HG02943 (cell line): ENCODE results near the gene NHSL1.
"Not testable (repeated sequence)": the region's sequence is repeated elsewhere in the genome, so short reads cannot be mapped to it uniquely, and the experiment has no call there.

Experiments
- ATAC-seq: cut with Tn5 transposase; IDR thresholded peaks from one replicate; pipeline ENCODE4 v1.9.1; 2021; ENCODE audit warnings: mild to moderate bottlenecking, low read depth, moderate library complexity; ENCODE audit not compliant: unreplicated experiment

Gene NHSL1

DNA sequence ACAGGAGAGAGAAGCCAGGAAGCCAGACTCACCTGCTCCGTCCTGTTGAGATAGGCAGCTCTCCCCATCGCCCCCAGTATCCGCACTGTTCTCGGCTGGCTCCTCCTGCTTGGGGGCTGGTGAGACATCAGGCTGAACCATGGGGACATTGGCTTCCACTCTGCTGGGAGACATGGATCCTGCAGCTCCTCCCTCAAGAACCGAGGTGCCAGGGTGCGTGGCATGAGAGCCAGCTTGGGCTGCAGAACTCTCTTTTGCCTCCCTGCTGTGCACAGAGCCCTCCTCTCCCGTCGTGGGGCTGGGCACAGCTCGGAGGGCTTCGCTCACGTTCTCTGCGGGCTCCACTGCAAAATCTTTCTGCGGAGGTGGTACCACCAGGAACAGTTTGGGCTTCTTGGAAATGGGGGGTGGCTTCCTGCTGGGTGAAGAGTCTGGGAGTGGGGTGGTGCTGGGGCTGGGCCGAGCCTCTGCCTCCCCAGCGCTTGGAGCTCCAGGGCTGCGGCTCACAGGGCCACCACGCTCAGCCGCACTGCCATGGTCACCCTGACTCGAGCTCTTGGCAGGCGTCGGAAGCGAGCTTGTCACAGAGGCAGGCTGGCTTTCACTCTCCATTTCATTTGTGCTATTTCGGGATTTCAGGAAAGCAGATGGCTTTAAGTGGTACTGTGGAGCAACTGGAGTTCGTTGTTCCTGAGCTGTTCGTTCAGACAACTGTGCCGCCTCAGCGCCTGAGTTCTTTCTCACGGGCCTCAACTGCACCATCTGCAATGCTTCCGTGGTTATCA lies 68.7 kb downstream of the NHSL1 start:
- ATAC-seq: no peak

DNA sequence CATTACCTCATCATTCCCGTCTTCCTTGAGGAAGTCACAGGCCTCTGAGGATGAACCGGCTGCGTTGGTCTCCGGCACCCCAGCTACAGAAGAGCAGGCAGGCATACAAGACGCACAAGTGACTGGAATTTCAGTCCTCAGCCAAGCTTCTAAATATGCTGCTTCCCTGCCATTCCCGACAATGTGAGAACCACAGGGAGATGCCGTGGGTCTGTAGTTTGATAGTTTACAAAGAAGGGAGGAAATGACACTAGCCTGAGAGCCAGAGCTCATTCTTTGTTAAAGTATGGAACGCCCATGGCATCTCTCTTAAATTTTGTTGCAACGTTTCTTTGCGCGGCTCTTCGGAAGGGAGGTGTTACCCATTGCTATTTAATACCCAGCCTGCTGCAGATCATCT lies 69.5 kb downstream of the NHSL1 start:
- no peak for ATAC-seq

DNA sequence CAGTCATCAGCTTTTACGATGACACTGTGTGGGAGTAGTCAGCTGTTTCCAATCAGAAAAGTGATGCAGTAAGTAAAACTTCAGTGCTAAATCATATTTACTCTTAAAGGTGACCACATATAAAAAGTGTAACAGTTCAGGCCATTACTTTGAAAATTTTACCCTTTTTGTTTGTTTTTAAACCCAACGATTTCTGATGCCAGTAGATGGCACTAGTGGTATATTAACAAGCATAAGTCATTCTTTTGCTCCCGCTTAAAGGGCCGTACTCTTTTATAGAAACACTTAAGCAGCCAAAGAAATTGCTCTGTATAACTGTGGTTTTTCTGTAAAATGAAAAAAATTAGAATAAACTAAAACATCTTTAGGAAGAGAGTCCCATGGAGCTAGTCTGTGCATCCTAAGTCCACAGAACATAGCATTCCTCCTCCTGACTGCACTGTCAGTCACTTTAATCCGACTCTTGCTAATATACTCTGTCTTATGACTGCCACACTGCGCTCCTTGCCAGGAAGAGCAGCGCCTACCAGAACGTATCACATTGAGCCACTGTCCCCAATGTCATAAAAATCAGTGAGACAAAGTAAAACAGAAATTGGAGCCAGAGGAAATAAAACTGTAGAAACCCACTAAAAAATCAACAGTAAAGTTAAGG lies 70.2 kb downstream of the NHSL1 start:
- no peak for ATAC-seq

DNA sequence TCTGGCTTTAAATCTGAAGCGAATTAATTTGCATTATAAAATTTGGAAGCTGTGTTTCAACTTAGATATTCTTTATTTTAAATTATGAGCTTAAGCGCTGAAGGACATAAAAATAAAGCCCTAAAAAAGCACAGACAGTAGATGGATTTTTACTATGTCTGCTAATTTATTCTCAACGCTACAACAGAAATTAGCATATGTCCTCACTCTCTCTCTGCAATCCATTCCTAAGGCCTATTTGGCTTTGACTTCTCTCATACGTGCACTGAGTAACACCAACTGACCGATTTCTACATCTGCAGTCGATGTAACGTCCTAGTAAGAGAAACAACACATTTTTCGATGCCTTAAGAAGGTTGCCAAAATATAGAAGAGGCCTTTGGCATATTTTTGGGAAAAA lies 71.6 kb downstream of the NHSL1 start:
- ATAC-seq: no peak

DNA sequence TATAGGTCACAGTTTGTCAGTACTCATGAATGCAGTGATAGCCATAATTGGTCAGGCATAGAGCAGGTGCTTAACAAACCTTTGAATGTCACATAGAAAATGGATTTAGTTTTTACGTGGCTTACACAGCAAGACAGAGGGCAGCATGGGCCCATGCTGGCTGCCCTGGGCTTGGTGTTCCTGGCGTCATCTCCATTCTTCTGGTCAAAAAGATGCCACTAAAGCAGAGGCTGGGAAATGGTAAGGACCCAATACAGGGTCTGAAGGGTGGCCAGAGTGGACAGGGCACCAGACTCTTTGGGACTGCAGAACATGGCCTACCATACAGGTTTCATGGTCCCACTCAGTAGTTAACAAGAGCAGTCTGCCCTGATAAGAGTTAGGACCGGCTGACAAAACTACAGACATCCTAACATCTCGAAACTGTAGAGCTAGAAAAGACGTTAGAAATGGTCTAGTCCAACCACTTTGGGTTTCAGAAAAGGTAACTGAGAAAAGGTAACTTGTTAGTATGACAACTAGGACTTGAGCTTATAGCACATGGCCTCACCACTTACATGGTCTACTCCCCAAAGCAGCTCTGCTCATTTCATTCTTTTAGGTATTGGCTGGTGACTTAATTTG lies 72.7 kb downstream of the NHSL1 start:
- no peak for ATAC-seq

DNA sequence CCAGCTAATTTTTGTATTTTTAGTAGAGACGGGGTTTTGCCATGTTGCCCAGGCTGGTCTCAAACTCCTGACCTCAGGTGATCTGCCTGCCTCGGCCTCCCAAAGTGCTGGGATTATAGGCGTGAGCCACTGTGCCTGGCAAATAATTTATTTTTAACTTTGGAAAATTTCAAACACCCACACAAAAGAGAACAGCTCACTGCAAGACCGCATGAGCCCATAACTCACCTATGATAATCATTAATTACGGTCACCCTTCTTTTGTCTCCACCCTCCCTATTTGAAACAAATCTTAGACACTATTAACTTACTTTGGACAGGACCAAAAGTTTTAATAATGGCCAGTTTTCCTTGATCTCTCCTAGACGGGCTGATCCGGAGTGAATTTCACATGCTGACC lies 74.0 kb downstream of the NHSL1 start:
- ATAC-seq: not testable (repeated sequence)

DNA sequence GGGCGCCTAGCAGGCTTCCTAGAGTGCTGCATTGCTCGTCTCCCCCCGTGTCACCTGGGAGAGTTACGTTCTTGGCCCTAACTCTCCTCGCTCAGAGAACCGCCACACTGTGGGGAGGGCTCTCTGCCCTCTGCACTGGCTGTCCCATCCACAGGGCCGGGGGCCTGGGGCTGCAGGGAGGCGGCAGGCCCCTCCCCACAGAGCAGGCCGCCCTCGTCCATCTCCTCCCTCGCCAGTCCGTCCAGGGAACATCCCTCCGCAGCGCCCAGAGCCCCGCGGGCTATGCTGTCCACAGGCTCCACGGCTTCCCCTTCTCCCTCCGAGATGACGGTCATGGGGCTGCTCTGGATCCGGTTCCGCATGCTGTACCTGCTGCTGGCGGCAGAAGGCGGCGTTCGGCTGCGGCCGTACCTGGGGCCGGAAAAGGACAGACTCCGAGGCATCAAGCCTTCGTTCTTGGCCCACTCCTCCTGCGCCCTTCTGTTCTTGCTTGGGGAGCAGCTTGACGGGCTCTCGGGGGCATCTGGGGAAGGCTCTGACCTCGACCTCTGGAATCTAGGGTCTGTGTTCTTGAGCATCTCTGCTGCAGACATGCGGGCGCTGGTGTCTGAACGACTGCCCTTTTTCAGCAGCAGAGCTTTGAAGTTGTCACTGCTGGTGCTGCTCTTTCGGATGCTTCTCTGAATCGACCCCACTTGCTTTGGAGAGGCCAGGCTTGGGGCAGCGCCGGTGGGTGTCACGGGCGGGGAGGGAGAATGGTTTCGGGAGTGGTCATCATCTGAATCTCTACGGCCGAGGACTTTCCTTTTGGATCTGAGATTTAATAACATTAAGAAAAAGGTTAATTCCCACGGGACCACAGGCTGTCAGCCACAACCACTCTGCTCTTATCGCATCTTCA lies 75.0 kb downstream of the NHSL1 start:
- no peak for ATAC-seq

DNA sequence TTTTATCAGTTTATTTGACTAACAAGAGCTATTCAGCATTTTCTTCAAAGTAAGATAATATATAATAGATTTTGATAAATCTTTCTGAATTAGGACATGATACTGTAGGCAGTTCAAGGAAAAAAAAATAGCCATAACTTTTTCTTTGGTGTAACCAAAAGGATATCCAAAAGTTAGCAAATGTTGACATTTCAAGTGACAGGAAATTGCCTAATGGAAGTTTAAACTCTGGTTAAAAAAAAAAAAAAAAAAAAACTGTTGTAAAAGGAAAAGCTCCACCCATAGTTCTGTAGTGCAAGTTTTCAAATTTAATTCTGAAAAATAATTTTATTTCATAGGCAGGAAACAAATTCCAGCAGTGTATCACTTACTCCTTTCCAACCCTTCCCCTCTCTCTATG lies 76.4 kb downstream of the NHSL1 start:
- no peak for ATAC-seq

DNA sequence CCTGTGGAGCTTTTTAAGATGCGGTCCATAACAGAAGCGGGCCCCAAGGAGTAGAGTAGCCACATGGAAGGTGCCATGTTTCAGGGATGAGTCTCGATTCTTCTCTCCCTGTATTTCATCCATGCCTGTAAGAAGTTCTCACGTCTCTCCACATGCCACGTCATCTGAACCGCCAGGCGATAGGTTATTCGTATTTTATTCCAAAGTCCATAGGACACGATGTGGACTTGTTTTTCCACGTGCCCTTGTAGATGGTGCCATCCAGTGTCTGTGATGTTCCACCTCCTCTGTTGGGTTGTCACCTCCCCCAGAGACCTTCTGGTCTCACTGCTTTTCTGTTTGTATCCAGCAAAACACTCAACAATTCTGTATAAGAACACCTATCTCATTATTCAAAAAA lies 77.7 kb downstream of the NHSL1 start:
- no peak for ATAC-seq

DNA sequence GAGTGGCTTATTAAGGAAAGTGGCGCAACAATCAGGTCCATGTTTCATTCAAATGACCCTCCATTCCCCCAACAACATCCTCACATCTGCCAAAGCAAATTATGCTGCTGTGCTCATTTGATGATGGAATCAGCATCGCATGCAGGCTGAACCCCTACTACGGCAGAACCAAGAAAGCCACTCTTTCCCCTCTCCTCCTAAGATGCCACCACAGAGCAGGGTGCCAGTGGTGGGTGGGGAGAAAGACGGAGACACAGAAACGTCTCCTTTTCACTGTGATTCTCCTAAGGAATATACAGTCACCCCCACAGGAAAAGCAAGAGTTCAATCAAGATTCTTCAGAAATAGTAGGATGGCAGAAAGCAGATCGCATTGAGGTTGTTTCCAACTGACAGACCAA lies 78.2 kb downstream of the NHSL1 start:
- ATAC-seq: no peak

DNA sequence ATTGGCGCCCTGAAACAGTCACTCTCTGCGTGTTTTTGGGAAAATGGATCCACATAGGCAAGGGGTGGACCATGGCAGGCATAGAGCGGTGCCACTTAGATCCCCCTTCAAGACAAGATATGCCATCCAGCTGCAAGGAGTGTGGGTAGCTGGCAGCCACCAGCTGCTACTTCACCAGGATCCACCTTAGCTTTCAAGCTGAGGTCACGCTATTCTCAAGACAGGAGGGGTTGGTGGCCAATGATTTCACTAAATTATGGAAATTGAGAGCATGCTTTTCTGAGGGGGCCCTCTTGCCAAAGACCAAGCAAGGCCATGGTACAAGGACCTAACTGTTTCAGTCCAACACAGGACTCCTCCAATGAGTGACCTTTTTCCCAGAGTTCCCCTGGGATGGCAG lies 78.9 kb downstream of the NHSL1 start:
- no peak for ATAC-seq

DNA sequence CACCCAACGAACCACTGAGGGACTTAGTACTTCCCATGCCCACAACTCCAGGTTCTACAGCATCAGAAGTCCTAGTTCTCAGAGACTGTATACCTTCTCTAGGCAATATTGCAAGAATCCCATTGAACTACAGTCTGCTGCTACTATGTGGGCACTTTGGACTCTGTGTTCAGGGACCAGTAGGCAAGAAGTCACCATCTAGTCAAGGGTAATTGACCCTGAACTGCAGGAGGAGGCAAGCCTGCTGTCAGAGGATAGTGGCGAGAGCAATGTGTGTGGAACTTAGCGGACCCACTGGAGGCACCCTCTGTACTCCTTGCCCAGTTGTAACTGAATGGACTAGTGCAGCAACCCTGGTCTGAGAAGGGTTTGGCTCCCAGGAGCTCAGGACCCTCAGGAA lies 79.5 kb downstream of the NHSL1 start:
- no peak for ATAC-seq

DNA sequence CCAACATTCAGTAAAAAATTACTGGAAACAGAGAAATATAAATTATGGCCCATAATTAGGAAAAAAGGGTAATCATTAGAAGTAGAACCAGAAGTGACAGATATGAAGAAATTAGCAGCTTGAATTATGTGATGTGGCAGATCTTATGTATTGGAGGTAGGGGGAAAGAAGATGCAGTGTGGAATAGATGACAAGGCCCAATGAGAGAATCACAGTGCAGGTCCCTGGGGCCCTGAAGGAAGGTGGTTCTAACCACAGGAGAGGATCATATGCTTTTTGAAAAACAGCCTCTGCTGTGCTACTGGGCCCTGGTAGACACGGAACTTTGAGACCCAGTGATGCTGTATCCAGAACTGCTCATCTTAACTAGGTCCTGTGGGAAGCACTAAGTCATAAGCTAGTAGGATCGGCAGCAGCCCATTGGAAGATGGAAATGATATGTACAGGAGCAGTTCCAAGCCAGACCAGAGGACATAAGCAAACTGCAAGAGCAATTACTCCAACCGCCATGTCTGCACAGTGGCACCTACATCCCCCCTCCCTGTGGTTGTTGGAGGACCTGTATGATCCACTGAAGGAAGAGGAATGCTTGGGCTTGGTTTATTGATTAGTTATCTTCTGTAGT lies 81.1 kb downstream of the NHSL1 start:
- ATAC-seq: no peak

DNA sequence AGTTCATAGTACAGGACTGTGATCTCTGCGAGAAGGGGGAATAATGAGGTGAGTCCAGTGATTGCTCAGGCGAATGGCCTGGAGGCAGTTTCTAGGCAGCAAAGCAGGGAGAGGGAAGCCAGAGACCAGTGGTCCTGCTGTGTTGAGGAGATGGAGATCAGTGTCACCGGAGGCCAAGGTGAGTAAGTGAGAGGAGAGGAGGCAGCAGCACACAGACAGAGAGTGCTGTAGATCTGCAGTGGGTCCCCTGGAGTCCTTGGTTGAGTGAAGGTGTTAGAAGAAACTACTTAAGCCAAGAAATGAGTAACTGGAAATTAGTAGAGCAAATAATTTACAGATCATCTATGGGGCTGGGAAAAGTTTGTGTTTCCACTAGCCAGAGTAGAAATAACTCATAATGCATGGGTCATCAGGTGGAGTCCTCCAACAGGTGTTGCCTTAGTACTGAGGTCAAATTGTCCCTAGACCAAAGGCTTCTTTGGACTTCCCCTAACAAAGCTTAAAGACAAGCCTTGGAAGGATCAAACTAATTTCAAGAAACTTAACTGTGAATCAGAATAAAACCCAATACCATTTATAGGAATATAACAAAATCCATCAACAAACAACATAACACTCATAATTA lies 81.7 kb downstream of the NHSL1 start:
- ATAC-seq: no peak

DNA sequence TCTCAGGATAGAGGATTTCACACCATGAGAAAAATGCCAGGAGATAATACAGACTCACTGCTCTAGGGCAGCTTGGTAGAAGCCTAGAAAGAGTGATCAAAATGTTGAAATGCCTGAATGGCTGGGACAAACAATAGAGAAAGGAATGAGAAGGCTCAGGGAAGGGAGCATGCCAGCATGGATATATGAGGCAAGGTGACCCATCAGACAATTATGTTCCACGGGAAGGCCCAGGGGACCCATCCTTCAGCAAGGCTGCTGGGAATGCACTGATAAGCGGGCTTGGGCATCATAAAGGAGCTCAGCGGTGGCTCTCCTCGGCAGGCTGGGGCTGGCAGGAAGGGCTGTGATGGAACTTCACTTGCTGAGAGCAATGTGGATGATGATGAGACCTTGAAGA lies 83.1 kb downstream of the NHSL1 start:
- no peak for ATAC-seq

DNA sequence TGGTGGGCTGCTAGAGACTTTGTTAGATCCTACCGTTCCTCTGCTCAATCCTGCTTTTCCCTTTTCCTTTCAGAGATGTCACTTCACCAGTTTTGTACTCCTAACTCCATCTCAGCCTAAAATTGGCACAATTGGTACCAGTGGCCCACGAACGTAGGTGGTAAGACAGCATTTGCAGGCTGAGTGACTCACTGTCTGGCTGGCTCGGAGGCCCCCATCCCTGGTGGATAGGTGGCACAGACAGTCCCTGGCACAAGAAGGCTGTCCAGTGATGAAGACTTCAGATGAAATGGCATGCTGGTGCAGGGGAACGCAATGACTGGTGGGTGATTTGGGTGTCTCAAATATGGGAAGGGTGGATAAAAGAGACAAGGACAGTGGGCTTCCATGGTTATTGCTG lies 84.2 kb downstream of the NHSL1 start:
- ATAC-seq: no peak

DNA sequence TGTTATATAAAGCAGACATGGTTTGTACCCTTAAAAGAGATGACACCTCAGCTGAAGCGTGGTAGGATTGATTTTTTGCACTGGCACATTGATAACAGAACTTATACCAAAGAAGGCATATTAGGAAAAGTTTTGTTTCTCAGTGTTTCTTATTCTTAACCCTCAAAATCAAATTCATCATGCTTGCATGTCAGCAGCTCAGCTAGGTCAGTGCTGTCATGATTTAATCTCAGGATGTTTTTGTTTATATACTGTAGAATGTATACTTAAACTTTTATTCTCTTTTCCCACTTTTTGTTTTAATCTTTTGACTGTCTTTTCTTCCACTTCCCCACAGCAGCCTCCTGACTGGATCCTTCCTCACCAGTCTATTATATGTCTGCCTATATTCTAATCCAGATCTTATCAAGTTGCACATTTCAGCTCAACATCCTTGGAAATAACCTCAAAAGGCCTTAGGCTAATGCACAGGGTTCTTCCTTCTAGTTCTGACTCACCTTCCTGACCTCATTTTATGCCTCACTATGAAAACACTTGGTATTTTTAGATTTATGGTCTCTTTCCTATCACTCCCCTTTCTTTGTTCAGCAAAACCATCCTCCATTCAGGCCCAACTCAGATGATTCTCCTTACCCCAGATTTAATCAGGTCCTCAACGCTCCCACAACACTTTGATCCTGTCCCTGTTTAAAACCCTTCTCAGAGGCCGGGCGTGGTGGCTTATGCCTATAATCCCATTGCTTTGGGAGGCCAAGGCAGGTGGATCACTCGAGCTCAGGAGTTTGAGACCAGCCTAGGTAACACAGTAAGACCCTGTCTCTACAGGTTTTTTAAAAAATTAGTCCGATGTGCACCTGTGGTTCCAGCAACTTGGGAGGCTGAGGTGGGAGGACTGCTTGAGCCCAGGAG lies 88.1 kb downstream of the NHSL1 start:
- no peak for ATAC-seq

DNA sequence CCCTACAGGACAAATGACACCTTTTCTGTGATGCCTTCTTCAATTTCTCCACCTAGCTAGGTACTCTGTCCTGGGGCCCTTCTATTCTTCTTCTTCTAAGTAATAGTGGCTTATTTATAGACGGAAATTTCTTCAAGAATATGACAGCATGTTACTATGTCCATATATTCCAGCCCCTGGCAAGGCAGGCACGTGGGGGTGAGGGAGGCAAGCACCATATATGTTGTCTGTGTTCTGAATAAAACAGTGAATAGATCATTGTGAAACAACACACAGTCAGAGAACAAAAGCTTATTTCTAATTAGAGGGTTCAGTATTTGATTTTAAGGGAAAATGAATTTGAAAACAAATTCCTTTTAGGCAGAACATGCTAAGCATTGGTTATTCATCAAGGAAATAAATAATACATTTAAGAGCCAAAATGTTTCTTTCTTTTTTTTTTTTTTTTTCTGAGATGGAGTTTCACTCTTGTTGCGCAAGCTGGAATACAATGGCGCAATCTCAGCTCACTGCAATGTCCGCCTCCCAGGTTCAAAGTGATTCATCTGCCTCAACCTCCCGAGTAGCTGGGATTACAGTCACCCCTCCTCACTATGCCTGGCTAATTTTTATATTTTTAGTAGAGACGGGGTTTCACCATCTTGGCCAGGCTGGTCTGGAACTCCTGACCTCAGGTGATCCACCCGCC lies 89.1 kb downstream of the NHSL1 start:
- no peak for ATAC-seq
